AG04449 (cell line): Measurements from ENCODE around the gene LGI2.
"Not testable (repeated sequence)": the region's sequence is repeated elsewhere in the genome, so short reads cannot be mapped to it uniquely, and the experiment has no call there.

Experiments
- CTCF ChIA-PET: fragments of 350-600 bp; formaldehyde crosslinking; extraction: SDS; loops from one replicate; lab custom pipeline; 2021; ENCODE audit warnings: antibody characterized with exemption; lab: Yijun Ruan, JAX
- POLR2A ChIA-PET: fragments of 400-600, 350-600 bp; formaldehyde crosslinking; extraction: SDS; loops from one replicate; lab custom pipeline; 2020; ENCODE audit warnings: antibody characterized with exemption, inconsistent platforms; lab: Yijun Ruan, JAX
- DNase-seq: peaks from one replicate; pipeline ENCODE4 v3.0.0-alpha.2; 2010; ENCODE audit warnings: low read depth, low spot score
- H3K4me3 ChIP-seq: 2 replicates; pipeline ENCODE4 v1.5.1; 2011; ENCODE audit warnings: low read depth, mild to moderate bottlenecking, control low read depth, low read length
- CTCF ChIP-seq: IDR thresholded peaks from one replicate; pipeline ENCODE4 v1.5.1; 2011; ENCODE audit warnings: mild to moderate bottlenecking, moderate library complexity, low read length, control low read depth, inconsistent platforms; ENCODE audit not compliant: insufficient read depth; ENCODE audit errors: missing control alignments

Gene LGI2

GRCh38 chr4:25057299-25057698 lies 26.6 kb upstream of the LGI2 start:
- no peak for TF ChIP-seq CTCF
- POLR2A ChIA-PET: no interaction called here
- no peak for DNase-seq
- CTCF ChIA-PET: no interaction called here
- no peak overlapping the region for H3K4me3 ChIP-seq

- CTCF ChIA-PET: not testable (repeated sequence)
These were observed 21.3 kb upstream of the LGI2 start for GRCh38 chr4:25052037-25052436.

GRCh38 chr4:25051534-25051933 lies 20.8 kb upstream of the LGI2 start:
- no peak for TF ChIP-seq CTCF
- CTCF ChIA-PET: no interaction called here
- POLR2A ChIA-PET: no interaction called here
- no peak for DNase-seq
- H3K4me3 ChIP-seq: no peak overlapping the region

More at GRCh38 chr4:25052037-25052436, 21.3 kb upstream of the LGI2 start:
- POLR2A ChIA-PET, H3K4me3 ChIP-seq, DNase-seq: not testable (repeated sequence)

- CTCF ChIA-PET: interaction anchor here (1.3 kb wide), 1 partner anchor 70 kb away, joined by 3 read pairs; no protein-coding TSS in a partner anchor
- no peak for DNase-seq
- POLR2A ChIA-PET: no interaction called here
- no peak for TF ChIP-seq CTCF
- no peak overlapping the region for H3K4me3 ChIP-seq
These were observed 19.8 kb upstream of the LGI2 start for GRCh38 chr4:25050370-25051078.

GRCh38 chr4:25043548-25043947 lies 12.8 kb upstream of the LGI2 start:
- ChIA-PET CTCF (no interaction called here), POLR2A (no interaction called here)
- no peak overlapping the region for H3K4me3 ChIP-seq
- no peak for TF ChIP-seq CTCF
- no peak for DNase-seq

GRCh38 chr4:25033526-25033925 lies 2.8 kb upstream of the LGI2 start:
- H3K4me3 ChIP-seq: no peak overlapping the region
- no peak for TF ChIP-seq CTCF
- CTCF ChIA-PET: no interaction called here
- POLR2A ChIA-PET: no interaction called here
- DNase-seq: no peak

- H3K4me3 ChIP-seq: no peak overlapping the region
- ChIA-PET POLR2A (interaction anchor here (0.5 kb wide), 1 partner anchor 14 kb away, joined by 3 read pairs; no protein-coding TSS in a partner anchor), CTCF (interaction anchor here (1.1 kb wide), 1 partner anchor 51 kb away, joined by 3 read pairs; no protein-coding TSS in a partner anchor)
- no peak for DNase-seq
- TF ChIP-seq CTCF: no peak
These were observed 1.4 kb upstream of the LGI2 start for GRCh38 chr4:25032126-25032525.
